Renal cortex interstitium (tissue), 11 donors: ENCODE results near the gene MGST3. TPM values are rescaled to one million over a fixed set of nuclear protein-coding genes. Genes with fewer than 3 reads are reported as not detected.
A peak's percentile ranks its signal among the peaks of the same experiment; 100 is the strongest.
"Not testable (repeated sequence)": the region's sequence is repeated elsewhere in the genome, so short reads cannot be mapped to it uniquely, and the experiment has no call there.

ENCODE experiments used
- DNase-seq, 11 donors: peaks; one replicate each; pipeline ENCODE4 v3.0.0-alpha.2; 2013; ENCODE audit warnings: low read depth in 9 of 11, low spot score in 4 of 11; ENCODE audit errors: extremely low read depth in 1 of 11
- polyA plus RNA-seq, 3 donors: library from polyadenylated mRNA; unstranded; fragments of 120-200 nt; gene quantifications; one replicate each; pipeline ENCODE4 v1.2.1, GENCODE V29; 2013; ENCODE audit not compliant: insufficient read length in 3 of 3

The MGST3 gene
- polyA plus RNA-seq, 3 donors: 196 to 221 (median 202) TPM

DNA sequence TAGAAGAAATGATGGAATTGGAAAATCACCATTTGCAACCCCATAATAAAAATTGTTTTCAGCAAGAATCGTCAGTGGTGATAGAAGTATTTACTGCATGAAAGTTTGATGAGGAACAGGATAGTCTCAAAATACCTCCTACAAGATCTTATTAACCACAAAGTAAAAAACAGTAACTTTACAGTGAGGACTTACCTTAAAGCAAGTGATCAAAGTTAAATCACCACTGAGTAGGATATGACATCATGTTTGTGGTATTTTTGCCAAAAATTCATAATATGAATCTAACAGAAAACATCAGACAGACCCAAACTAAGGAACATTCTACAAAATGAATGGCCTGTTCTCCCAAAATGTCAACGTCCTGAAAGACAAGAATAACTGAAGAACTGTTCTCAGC, 47.5 kb downstream of the MGST3 start:
- no peak for DNase-seq

DNA sequence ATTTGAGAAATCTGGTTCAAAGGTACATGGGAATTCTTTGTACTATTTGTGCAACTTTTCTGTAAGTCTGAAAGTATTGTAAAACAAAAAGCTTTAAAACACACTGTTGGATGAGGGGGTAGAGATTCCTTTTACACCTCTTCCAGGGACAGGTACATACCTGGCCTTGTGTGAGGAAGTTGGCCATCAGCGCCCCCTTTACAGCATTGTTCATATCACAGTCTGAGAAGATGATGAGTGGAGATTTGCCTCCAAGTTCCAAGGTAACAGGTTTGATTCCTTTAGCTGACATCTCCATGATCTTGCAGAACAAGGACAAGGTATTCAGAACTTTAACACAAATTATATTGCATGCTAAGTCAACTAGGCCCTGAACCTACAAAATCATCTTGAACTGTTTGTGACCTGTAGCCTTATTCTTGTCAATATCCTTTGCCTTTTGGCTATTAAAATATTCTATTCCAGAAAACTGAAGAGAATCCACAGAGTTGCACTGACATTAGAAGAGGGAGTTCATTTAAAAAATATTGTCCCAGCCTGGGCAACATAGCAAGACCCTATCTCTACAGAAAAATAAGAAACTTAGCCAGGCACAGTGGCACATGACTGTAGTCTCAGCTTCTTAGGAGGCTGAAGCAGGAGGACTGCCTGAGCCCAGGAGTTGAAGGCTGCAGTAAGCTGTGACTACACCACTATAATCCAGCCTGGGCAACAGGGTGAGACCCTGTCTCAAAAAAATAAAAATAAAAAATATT, 48.4 kb downstream of the MGST3 start:
- DNase-seq: no peak

DNA sequence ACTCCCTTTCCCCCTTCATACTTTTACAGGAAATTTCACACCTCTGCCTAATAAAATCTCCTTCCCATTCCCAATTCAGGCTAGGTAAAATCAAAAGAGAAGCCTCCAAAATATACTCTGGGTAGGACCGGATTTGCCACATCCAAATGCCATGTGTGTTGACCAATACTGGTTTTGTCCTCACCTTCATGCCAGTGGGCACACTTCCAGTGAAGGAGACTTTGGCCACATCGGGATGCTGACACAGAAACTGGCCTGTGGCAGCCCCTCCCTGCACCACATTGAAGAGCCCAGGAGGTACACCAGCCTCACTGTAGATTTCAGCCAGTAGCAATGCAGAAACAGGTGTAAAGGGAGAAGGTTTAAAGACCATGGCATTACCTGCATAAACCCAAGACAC, 49.3 kb downstream of the MGST3 start:
- no peak for DNase-seq

DNA sequence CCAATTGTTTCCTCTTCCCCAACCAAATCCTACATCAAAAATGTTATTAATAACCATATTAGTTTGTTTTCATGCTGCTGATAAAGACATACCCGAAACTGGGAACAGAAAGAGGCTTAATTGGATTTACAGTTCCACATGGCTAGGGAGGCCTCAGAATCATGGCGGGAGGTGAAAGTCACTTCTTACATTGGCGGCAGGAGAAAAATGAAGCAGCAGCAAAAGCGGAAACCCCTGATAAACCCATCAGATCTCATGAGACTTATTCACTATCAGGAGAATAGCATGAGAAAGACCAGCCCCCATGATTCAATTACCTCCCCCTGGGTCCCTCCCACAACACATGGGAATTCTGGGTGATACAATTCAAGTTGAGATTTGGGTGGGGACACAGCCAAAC, 49.7 kb downstream of the MGST3 start:
- not testable (repeated sequence) for DNase-seq

- no peak for DNase-seq
Measured at GRCh38 chr1:165683848-165684485, 52.9 kb downstream of the MGST3 start.

DNA sequence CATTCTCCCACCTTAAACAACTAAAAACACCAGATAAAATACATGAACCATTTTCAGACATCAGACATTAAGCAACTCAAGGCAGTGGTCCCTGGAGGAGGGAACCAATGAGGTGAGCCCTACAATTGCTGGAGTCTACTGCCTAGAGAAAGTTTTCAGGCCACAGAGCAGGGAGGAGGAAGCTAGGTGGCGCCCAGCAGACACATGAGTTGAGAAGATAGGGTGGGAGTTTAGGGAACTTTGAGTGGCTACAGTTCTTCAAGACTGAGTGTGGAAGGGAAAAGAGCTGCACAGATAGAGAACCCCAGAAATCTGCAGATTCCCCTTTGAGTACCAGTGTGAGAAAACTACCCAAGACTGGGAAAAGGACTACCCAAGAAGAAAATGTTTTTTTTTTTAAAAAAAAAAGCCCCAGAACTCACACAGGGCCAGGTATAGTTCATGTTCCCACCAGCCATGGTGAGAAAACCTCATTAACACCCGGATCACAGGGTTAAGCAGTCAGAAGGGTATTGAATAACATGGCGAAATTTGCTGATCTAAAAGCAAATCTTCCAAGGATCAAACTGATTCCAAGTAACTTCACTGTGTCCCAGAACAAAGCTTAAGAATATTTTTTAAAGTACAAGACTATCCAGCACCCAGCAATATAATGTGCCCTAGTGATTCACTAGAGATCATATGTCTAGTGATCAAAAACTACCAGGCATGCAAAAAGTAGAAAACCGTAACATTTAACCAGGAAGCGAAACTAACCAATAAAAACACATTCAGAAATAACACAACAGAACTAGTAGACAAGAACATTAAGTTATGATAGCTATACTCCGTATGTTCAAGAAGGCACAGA, 55.3 kb downstream of the MGST3 start:
- DNase-seq: no peak

- DNase-seq: no peak
Measured at GRCh38 chr1:165686971-165687433, 56.0 kb downstream of the MGST3 start.

DNA sequence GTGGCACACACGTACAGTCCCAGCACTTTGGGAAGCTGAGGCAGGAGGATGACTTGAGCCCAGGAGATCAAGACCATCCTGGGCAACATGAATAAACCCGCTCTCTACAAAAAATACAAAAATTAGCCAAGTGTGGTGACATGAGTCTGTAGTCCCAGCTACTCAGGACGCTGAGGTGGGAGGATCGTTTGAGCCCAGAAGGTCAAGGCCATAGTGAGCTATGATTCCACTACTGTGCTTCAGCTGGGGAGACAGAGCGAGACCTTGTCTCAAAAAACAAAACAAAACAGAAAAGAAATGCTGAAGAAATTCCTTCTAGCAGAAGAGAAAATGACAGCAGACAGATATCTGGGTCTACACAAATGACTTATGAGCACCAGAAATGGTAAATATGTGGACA, 57.0 kb downstream of the MGST3 start:
- no peak for DNase-seq

- DNase-seq: no peak
Measured at GRCh38 chr1:165695031-165695430, 64.0 kb downstream of the MGST3 start.

DNA sequence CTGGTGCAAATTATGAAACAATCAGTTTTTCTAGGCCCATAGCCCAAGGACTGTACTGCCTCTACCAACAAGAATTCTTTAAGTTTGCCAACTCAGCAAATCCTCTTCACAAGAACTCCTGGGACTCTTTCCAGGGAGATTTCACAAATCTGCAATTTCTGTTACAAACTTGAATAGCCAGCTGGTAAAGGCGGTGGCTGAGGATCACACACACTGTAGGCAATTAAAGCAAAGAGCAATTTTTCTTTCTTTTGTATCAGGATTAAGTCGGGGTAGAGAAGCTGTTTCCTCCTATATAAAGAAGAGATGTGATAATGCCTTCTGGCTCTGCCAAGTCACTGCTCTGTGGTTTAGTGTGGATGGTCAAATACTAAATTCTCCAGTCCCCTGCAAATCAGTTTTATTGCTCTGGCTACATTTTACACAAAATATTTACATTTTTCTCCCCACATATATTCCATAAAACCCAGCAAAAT, 65.6 kb downstream of the MGST3 start:
- DNase-seq: peak in 1 of 11 donors; percentile 9

GRCh38 chr1:165697491-165697880, 66.5 kb downstream of the MGST3 start:
- DNase-seq: no peak

- DNase-seq: peak; percentile 48 to 83 (median 67)
Measured at GRCh38 chr1:165697881-165698760, 67.1 kb downstream of the MGST3 start, which contains the start of gene ALDH9A1. ALDH9A1 (minus strand) TSS chr1:165698562; CDS start chr1:165698558, 4 bp downstream.

DNA sequence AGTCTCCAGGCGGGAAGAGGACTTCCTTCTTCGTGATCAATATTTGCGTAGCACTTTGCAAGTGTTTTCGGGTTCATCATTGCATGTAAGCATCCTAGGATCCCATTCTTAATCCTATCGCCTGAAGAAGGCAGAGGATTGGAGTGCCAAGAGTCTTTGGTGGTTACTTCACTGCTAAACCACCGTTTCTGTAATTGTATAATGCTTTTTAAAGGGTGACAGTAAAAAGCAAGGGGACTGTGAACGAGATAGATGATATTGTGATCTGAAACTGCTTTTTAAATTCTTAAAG, 67.7 kb downstream of the MGST3 start:
- peak in 1 of 11 donors; percentile 41 for DNase-seq

DNA sequence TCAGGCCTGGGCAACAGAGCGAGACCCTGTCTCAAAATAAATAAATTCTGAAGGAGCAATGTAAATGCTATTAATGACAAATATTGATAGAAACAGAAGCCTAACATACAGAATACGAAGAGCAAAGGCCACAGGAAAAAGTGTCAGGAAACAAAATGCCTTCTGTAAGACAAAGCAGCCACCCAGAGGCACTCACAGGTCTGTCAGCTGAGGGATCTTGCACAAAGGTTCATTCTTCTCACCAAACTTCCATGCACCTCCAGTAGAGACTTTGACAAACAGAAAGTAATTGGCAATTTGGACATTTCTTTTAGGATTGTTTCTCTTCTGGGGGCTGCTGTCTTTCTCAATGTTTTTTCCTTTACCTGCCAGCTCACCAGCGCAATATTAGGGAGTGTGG, 68.5 kb downstream of the MGST3 start:
- DNase-seq: no peak

- not testable (repeated sequence) for DNase-seq
Measured at GRCh38 chr1:165701922-165702321, 70.9 kb downstream of the MGST3 start.

- DNase-seq: no peak
Measured at GRCh38 chr1:165703648-165704047, 72.6 kb downstream of the MGST3 start.
